Testis (tissue), 2 donors: ENCODE data around the gene COX8A.

ENCODE experiments used
- POLR2A ChIP-seq: fragments of 450-650 bp; IDR thresholded peaks from one replicate; pipeline ENCODE4 v1.6.1; 2017; ENCODE audit warnings: antibody characterized with exemption, mild to moderate bottlenecking, moderate library complexity
- TF ChIP-seq, protein P1 (sequence below), 3 experiments: fragments of 450-650 bp in 2 of 3; fragments of 200-600 bp in 1 of 3; sonication (generic) in 1 of 3; IDR thresholded peaks; one replicate each; pipeline ENCODE4 v1.5.1; 2016 to 2019; ENCODE audit warnings: antibody characterized with exemption in 3 of 3, mild to moderate bottlenecking in 2 of 3, moderate library complexity in 1 of 3

DNA sequence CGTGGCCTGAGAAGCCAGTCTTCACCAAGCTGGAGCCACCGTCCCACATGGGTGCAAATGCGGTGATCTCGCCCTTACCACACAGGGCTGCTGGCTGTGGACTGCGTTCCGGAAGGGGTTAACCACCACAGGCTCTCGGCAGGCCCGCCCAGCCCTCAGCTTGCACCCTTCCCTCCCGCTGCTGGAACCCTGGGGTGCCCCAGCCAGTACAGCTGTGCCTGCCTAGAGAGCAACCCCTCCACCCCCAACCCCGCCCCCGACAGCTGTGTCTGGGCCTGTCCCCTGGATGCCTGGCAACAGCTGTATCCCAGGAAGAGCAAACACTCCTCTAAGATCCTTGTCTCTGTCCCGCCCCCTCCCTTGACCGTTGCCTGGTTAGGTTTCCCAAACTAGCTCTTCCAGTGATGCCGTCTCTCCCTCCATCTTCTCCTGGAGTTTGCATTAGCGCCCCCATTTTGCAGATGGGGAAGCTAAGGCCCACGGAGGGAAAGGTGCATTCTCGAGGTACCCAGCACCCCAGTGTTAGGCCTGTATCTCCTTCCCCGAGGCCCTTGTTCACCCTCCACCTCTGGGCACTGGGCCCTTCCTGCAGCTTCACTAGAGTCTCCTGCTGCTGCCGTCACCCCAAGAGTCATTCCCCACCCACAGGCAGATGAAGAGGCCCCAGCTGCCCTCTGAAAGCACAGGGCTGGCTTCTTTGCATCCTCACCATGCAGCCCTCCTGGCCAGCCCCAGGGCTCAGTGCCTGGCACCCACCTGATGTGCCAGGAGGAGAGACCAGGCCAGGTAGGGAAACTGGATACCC, 12.6 kb upstream of the COX8A start:
- TF ChIP-seq, protein P1, sequence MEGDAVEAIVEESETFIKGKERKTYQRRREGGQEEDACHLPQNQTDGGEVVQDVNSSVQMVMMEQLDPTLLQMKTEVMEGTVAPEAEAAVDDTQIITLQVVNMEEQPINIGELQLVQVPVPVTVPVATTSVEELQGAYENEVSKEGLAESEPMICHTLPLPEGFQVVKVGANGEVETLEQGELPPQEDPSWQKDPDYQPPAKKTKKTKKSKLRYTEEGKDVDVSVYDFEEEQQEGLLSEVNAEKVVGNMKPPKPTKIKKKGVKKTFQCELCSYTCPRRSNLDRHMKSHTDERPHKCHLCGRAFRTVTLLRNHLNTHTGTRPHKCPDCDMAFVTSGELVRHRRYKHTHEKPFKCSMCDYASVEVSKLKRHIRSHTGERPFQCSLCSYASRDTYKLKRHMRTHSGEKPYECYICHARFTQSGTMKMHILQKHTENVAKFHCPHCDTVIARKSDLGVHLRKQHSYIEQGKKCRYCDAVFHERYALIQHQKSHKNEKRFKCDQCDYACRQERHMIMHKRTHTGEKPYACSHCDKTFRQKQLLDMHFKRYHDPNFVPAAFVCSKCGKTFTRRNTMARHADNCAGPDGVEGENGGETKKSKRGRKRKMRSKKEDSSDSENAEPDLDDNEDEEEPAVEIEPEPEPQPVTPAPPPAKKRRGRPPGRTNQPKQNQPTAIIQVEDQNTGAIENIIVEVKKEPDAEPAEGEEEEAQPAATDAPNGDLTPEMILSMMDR (IDR thresholded peaks at IDR 0.05), result no peak
- TF ChIP-seq POLR2A, result no peak
